Activated naive CD4-positive, alpha-beta T cell (primary cell): ENCODE results near the gene TRPV6.

Experiments
- DNase-seq, 4 experiments: peaks; one replicate each; lab custom pipeline; 2025; lab: John Stamatoyannopoulos, UW

Gene TRPV6

DNA sequence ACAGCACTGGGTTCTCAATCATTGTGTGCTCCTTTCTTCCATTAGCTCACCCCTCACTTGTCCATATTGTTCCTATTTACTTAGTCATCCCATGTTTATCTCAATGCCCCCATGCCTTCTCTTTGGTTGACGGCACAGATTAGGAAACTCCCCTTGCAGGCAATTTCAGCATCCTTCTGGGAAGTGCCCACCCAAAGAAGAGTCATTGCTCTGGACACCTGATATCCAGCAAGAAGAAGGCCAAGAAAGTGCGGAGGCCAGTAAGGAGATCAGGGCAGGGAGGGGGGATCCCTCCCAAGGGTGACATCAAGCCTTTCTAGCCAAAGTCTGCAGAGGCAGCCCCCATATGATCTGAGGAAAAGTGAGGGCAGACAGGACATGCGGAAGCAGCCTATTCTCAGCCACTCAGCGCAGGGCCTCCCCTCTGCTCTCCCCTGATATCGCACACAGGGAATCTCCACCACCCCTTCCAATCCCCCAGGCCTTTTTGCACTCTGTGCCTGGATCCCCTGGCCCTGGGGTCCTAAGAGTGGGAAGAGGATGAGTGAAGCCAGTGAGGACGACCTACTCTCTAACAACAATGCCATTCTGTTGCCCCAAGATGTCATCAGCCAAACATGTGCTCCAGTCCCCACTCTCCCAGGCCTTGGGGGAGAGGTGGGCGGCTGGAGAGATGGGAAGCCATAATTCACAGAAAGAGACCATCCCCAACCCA, 1.8 kb downstream of the TRPV6 start:
- no peak for DNase-seq

DNA sequence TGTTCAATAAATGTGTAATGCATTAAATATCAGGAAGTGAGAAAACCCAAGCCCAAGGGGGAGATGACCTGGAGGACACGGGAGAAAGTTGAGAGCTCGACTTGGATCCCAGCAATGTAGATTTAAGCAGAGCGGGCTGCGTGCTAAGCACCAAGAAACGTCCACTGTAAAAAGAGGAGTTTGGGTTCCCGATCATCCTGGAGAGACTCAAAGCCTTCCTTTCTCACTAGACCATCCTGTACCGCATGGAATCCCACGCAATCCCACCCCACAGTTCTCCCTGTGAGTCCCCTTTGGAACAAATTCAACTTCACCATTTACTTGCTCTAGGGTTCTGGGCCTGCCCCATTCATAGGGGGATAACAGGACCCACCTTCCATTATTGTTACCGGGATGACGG, 2.4 kb downstream of the TRPV6 start:
- no peak for DNase-seq

DNA sequence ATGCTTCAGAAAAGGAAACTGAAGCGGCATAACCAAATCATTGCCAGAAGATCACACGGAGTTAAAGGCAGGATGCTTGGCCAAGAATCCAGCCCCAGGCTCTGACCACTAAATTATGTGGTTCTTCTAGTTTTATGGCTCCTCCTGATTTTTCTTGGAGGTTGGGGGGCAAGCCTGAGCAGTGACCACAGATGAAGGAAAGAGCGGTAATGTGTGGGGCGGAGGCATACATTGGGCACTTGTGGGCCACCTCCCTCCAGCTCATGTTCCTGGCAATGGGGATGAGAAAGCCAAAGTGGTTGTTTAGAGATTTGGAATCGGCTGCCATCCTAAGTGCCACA, 3.2 kb downstream of the TRPV6 start:
- no peak for DNase-seq

DNA sequence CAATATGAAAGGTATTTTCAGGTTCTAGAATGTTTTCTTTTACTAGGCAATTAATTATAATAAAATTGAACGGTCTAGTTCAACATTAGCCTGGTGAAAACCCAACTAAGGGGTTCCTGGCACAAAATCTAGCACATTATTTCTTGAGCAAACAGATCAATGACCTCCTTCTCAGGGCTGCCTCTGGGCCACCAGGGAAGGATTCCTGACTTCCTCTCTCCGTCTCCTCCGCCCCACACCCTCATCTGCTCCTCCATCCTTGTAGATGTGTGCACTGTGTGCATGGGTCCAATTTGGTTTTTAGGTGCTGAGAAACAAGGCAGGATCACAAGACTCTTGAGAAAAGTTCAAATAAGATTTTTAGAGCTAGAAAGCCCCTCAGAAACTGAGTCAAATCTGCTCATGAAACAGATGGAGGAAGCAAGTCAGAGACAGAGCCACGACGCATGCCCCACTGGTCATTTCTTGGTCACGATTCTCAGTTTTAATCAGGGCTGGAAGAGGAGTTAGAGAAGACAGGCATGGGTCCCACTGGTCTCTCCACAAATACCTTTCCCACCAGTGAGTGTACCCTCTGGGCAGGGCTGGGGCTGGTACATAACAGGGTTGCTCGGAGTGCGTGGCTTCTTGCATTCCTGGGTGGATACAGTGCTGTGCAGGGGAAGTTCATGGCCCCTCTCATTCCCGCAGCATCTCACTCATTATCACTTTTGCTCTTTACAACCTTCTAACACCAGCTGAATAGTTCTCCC, 3.8 kb downstream of the TRPV6 start:
- no peak for DNase-seq

DNA sequence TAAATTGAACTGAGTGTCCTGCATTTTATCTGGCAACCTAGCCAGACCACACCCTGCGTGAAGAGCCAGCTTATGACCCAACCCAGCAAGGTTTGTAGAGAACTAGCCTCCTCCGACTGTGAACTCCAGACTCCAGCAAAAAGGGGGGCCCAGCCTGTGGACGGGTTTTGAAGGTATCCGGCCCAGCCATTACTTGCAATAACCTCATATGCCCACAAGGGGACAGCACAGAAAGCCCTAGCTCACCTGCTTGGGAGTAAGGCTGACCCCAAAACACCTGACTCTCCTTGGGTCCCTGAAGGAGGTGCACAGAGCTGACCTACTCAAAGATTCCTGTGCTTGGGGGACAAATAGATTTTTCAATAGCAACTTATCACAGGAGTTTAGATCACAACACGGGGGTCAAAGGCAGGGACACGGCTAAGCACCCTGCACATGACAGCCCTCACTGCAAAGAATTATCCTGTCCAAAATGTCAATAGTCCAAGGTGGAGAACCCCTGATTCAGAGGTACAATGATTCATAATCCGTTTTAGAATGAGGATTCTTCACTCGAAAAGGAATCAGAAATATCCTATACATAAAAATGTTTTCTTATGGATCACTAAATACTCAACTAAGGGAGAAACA, 4.6 kb downstream of the TRPV6 start:
- peak in 2 of 4 experiments; percentile 15 to 21 for DNase-seq

DNA sequence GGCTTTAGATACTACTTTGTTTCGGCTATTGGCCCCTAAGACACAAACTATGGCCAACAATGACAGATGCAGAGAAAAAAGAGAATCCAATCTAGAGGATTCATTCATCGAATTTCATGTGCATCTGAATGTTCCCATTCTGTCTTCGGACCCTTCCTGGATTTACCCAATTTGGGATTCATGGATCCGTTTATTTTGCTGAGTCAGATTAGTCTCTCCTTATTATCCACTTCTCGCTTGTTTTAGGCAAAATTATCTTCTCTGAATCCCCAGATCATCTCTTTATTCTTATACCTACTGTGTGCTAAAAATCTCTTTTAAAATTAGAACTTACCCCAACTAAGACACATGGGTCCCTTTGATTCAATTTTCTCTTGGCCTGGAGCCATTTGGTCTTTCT, 6.5 kb downstream of the TRPV6 start:
- no peak for DNase-seq

DNA sequence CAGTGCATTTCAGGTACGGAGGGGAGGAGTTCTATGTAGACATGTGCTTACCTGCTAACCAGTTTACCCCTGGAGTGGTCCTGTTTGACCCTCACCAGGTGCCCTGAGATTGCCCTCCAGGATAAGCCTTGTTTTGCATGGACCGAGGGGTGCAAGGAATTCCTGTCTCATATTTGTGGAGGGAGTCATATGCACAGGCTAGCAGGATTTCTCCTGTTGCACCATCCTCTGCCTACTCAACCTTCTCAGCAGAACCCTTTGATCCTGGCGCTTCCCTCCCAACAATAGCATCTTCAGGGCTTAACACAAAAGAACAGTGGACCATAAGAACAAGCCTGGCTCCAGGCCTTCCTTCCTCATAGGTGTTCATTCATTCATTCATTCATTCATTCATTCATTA, 7.2 kb downstream of the TRPV6 start:
- no peak for DNase-seq

DNA sequence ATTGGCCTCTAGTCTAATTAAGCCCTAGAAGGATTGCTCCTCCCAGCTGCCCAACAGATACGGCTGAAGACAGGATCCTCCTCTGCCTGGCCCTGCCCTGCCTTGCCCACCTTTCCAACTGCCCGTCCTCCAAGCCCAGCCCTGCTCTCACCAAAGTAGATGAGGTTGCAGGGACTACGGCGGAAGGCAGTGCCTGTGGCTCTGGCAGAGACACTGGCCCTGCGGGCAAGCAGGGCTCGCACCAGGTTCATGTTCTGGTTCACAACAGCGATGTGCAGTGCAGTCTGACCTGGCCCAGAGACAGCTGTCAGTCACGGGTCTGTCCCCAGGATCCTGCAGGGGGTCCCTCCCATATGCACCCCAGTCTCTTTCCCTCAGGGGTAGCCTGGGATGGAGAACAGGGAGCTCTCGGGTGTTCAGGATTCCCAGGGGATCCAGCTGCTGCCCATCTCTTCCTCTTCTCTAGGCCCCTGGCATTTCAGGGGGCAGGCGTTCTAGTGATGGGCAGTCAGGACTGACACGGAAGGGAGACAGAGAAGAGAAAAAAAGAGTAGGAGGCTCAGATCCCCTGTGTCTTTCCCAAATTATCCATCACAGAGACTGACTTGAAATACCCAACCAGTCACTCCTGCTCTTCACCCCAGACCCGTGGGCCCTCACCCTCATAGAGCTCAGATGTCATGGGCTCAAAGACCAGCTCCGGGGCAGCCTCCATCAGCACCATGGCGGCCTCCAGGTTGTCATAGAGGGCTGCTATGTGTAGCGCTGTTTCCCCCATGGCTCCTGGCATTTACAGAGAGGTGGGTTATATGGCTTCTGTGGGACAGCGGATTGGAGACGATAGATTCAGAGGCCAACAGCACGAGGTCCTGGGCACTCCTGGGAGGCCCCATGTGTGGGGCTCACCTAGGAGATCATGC, 8.3 kb downstream of the TRPV6 start:
- no peak for DNase-seq

DNA sequence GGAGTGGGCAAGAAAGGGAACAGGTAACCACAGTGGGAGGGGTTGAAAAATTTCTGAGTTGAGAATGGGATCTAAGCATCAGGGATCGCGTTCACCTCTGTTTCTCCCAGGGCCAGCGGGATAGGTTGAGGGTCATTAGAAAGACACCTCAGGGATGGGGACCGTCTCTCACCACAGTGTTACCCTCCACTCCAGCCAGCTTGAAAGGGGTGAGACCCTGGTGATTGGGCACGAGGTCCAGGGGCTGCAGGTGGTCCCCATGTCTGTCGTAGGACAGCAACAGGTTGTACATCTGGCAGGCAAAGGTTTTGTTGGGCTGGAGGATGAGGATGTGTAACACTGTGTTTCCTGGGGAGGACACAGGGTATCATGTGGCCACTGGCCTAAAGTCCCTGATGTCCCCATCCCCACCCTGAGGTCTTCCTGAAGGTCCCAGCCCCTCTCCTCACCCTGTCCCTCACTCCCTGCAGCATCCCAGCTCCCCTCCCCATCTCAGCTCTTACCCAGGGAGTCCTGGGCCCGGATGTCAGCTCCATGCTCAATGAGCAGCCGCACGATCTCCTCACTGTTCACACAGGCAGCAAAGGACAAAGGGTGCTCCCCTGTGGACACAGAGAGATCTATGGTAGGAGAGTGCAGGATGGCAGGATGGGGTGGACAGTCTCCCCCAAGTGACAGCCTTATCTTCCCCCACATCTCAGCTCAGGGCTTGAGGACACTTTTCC, 9.1 kb downstream of the TRPV6 start:
- no peak for DNase-seq

DNA sequence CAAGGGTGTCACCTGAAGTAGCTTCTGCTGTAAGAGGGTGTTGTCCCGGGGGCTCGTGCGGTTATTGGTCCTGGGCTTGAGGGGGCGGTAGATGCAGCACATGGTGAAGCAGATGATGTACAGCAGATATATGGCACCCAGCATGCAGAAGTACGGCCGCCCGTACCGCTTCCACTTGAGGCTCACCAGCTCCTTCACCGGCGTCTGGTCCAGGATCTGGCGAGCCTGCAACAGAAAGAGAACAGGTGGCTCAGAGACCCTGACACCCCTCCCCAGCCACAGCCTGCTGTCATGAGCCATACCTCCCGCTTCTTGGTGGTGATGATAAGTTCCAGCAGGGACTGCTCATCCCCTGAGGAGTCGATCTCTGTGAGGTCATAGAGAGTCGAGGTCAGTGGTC, 10.1 kb downstream of the TRPV6 start:
- DNase-seq = no peak

DNA sequence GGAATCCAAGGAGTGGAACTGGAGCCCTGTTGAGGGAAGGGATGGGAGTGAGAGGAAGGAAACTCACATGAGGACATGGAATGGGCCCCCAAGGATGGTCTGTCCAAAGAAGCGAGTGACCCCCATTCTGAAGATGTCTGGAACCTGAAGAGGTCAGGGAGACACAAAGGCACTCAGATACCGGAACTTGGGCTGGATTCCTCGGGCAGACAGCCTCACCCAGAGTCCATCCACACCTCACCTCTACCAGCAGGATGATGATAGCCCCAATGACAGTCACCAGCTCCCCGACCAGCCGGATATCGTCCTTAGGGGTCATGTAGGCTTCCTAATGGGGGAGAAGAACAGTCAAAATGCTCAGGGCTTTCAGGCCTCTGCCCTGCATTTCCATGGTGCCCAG, 10.7 kb downstream of the TRPV6 start:
- DNase-seq = no peak

DNA sequence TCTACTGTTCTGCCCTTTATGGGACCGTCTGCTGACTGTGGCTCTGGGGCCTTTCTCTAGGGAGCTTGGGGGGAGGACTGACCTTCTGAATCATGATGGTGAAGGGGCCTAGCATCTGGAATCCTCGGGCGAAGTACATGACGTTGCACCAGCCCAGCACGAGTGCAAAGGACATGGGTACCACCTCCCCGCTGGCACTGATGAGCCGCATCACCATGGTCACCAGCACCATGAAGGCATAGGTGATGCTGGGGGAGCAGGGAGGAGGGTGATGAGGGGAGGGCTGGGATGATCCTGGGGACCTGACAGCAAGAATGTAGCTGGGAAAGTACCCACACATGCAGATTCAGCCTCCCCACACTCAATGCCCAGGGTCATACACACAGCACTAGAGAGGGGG, 11.1 kb downstream of the TRPV6 start:
- DNase-seq = no peak

DNA sequence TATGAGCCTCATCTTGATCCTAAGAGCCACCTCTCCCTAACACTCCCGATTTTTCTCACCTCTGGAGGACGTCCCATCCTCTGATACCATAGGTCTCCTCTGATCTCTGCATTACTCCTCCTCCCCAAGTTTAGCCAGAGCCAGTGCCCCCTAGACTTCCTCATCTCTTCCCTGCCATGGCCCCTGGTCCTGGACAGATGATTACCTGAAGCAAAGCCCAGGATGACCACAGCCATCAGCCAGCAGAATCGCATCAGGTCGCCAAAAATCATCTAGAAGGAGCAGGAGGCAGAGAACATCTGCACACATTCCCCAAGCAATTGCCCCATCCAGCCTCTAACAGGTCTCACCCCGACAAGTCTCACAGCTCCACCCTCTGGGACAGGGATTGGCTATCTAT, 11.7 kb downstream of the TRPV6 start:
- no peak for DNase-seq

DNA sequence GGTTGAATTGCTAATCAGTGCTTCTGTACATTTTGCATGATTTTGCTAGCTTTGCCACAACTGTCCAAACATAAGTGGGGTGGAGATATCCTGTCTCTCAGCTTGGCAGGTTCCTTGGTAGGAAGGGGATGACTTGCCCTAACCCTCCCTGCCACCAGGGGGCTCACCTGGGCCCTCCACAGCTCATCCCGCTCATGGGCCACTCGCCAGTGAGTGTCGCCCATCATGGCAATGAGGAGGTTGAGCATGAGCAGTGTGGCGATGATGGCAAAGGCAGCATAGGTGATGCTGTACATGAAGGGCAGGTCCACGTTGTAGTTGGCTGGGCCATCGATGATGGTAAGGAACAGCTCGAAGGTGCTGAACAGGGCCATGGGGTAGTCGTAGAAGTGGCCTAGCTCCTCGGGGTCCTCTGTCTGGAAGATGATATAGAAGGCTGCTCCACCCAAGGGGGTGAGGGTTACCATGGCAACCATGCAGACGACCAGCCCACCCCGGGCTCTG, 12.2 kb downstream of the TRPV6 start:
- no peak for DNase-seq

DNA sequence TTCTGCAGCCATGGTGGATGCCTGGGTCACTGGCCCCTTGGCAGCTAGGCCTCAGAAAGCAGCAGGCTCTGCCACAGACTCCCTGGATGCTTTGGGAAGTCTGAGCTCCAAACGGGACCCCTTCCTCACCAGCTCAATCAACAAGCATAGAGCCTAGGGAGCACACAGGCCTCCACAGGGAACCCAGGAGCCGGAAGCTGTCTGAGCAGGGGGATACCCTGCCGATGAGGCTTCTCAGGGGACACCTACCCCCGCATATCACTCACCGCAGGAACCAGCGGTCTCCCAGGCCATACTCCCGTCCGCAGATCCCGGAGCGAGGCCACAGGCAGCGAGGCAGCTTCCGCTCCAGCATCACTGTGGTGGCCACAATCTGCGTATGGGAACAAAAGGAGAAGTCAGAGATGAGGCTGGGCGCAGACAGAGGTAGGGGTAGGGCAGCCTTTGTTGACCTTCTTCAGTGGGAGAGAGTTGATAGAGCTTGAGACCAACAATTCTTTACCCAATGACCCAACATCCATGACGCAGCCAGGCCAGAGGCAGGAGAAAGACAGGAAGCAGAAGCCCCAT, 13.4 kb downstream of the TRPV6 start:
- DNase-seq = no peak

DNA sequence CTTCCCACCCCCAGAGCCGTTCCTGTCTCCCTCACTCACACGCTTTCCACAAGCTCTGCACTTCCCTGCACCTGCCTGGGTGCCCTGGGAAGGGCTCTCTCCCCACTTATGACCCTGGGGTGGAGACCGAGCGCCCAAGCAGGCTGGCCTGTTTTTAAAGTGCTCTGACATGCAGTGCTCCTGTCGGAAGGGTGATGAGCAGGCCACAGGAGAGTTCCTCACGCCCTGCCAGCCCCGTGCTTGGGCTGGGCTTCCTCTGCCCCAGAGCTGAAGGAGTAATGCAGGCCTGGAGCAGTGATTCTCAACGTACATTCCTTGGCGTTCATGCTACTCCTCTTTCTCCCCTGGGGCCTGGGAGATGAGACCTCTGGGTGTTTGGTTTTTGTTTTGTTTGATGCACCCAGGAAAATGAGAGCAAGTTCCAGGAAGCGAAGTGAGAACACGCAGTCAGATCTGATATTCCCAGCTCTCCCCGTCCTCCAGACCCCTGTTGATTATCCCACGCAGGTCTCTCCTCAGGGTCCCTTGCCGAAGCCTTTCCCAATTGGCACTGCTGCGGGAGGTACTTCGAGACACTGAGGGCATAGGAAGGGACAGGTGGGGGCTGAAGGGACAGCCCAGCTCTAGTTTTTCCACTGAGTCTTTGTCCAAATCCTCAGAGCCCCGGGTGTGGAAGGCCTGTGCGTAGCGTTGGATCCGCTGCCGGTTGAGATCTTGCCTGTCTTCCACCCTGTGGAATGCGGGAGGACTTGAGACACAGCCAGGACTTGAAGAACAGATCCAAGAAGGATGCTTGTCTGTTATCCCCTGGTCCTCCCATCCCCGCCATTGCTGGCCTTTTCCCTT, 14.1 kb downstream of the TRPV6 start:
- DNase-seq = no peak

DNA sequence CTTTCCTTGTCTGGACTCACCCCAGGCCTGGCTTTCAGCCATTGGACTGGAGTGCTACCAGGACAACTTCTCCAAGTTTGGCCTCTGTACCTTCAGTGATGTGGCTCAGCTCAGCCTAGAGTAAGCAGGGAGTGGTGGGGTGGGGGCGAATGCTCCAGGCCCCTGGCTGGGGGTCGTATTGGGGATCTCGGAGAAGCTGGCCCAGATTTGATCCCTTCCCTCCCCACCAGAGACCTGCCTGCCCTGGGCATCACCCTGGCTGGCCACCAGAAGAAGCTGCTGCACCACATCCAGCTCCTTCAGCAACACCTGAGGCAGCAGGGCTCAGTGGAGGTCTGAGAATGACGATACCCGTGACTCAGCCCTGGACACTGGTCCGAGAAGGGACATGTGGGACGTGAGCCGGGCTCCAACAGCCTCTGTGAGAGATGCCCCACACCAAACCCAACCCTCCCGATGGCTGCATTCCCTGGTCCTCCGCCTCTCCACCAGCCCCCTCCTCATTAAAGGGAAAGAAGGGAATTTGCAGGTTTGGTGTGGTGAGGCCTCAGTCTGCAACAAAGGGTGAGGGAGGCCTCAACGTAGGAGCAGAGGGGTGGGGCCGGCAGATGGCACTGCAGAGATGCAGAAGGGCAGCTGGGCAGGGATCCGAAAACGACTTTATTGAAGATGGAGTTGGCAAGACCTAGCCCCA, 14.8 kb downstream of the TRPV6 start:
- DNase-seq = no peak

DNA sequence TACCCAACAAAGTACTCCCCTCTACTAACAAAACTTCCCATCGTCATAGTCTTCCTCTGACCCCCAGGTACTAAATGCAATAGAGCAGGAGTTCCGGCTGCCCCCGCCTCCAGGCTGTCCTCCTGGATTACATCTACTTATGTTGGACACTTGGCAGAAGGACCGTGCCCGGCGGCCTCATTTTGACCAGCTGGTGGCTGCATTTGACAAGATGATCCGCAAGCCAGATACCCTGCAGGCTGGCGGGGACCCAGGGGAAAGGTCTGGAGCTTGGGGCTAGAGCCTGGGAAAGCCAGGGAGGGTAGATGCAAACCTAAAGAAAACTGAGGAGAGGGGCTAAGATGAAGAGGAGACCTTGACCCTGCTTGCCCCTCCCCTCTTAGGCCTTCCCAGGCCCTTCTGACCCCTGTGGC, 15.4 kb downstream of the TRPV6 start:
- no peak for DNase-seq

DNA sequence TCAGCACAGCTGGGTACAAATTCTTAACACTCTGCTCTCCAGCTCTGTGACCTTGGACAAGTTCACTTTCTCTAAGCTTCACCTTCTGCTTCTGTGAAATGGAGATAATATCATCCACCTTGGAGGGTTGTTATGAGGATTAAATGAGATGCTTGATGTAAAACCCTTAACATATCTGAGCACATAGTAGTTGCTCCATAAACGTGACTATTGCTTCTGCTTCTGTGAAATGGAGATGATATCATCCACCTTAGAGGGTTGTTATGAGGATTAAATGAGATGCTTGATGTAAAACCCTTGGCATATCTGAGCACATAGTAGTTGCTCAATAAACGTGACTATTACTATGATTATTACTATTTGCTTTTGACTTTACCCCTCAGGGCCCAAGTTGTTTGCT, 16.1 kb downstream of the TRPV6 start:
- DNase-seq = no peak

DNA sequence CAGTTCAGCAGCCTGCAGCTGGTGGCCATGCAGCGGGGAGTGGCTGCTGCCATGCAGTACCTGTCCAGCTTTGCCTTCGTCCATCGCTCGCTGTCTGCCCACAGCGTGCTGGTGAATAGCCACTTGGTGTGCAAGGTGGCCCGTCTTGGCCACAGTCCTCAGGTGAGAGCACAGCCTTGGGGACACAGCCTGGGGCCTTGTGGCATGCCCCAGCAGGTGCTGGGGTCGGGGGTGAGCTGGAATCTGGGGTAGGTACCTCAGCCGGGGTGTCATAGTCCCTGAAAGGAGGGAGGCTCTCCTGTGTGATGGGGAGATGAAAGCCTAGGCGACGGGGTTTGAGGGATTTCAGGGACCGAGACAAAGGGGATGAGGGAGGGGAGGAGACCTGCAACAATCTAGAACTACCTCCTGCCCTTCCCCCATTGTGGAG, 16.5 kb downstream of the TRPV6 start:
- DNase-seq = no peak
